Stomach (tissue), 9 donors: ENCODE results near the gene PPM1L. TPM values are rescaled to one million over a fixed set of nuclear protein-coding genes. Genes with fewer than 3 reads are reported as not detected.
A peak's percentile ranks its signal among the peaks of the same experiment; 100 is the strongest.

Source experiments
- DNase-seq, 2 donors: peaks; one replicate each; pipeline versions ENCODE4 v3.0.0 to v3.0.0-alpha.2; 2013 to 2019
- H3K27ac ChIP-seq, 5 donors: fragments of 200-600 bp in 4 of 5; sonication (generic) in 4 of 5; one replicate each; pipeline ENCODE4 v1.5.1; 2013 to 2019; ENCODE audit warnings: mild to moderate bottlenecking in 1 of 5, moderate library complexity in 1 of 5
- H3K27me3 ChIP-seq, 3 donors: fragments of 200-600 bp; sonication (generic); one replicate each; pipeline ENCODE4 v1.5.1; 2017 to 2019; ENCODE audit warnings: mixed run types in 1 of 3
- H3K36me3 ChIP-seq, 4 donors: fragments of 200-600 bp; sonication (generic); 1 replicate in 3 of 4; 2 replicates in 1 of 4; pipeline ENCODE4 v1.5.1; 2016 to 2019
- H3K4me1 ChIP-seq, 4 donors: fragments of 200-600 bp; sonication (generic); one replicate each; pipeline ENCODE4 v1.5.1; 2016 to 2019
- H3K4me3 ChIP-seq, 4 donors: fragments of 200-600 bp; sonication (generic) in 3 of 4; one replicate each; pipeline ENCODE4 v1.5.1; 2016 to 2019; ENCODE audit warnings: mild to moderate bottlenecking in 1 of 4
- H3K9me3 ChIP-seq, 4 donors: fragments of 200-600 bp; sonication (generic); one replicate each; pipeline ENCODE4 v1.5.1; 2016 to 2019
- CTCF ChIP-seq, 7 experiments: fragments of 450-650 bp in 4 of 7; fragments of 200-600 bp in 3 of 7; sonication (generic) in 3 of 7; IDR thresholded peaks; one replicate each; pipeline ENCODE4 v1.5.1; 2016 to 2019; ENCODE audit warnings: antibody characterized with exemption in 7 of 7, control low read depth in 2 of 7, mild to moderate bottlenecking in 1 of 7
- EP300 ChIP-seq: sonication (generic); formaldehyde crosslinking; IDR thresholded peaks from one replicate; pipeline ENCODE4 v1.6.1; 2017; ENCODE audit warnings: antibody characterized with exemption
- POLR2A ChIP-seq, 4 donors: fragments of 450-650 bp; IDR thresholded peaks; one replicate each; pipeline ENCODE4 v1.6.1; 2016; ENCODE audit warnings: antibody characterized with exemption in 4 of 4, control low read depth in 2 of 4, mild to moderate bottlenecking in 1 of 4, moderate library complexity in 1 of 4
- POLR2AphosphoS5 ChIP-seq, 3 donors: sonication (generic); formaldehyde crosslinking; IDR thresholded peaks; one replicate each; pipeline ENCODE4 v1.6.1; 2016; ENCODE audit warnings: antibody characterized with exemption in 3 of 3
- WGBS, 5 donors: extraction: QIAGEN DNeasy Blood & Tissue Kit in 3 of 5; methylation state at CpG; one replicate each; pipeline versions ENCODE4 v1.1.5 to v1.1.7; 2013 to 2018; 5-methylcytosine and 5-hydroxymethylcytosine counted together
- intact Hi-C: fragments of 100-400 bp; cut with DNase I; formaldehyde crosslinking; loops from one replicate; pipeline ENCODE4 v1.15.1; 2023; ENCODE audit warnings: low total_unique reads
- polyA plus RNA-seq, 3 donors: library from polyadenylated mRNA; stranded (reverse); fragments of 200-250 nt; gene quantifications; one replicate each; pipeline ENCODE4 v1.2.3, GENCODE V29; 2013
- total RNA-seq, 5 donors: library from RNA; depleted of rRNA; stranded (reverse); fragments of >200 nt; gene quantifications; one replicate each; pipeline versions ENCODE4 v1.1.0 to v1.2.3, GENCODE V29; 2014 to 2016
- donor health status: healthy with polysubstance abuse.
- donor health status: Bipolar disorder and iron deficiency.
- donor health status: healthy.

Gene PPM1L
- total and polyA plus RNA-seq, 8 donors = 0.61 to 45.1 (median 15.2) TPM

- 52 to 86% (median 65%) methylated on average over 1 of the region's 1 CpG for WGBS, 5 donors
- Histone ChIP-seq H3K36me3 (no peaks in the 10 kb centered on the region), H3K27me3 (no peaks in the 10 kb centered on the region), H3K4me1 (peaks cover 0 to 24% (median under 1%) of the 10 kb centered on the region in 4 donors), H3K4me3 (no peak overlapping the region), H3K27ac (no peak overlapping the region), H3K9me3 (no peaks in the 10 kb centered on the region)
- TF ChIP-seq CTCF (IDR thresholded peaks at IDR 0.05) (no peak), POLR2AphosphoS5 (IDR thresholded peaks at IDR 0.05) (no peak), EP300 (no peak), POLR2A (IDR thresholded peaks at IDR 0.05) (no peak)
- intact Hi-C loops = no loop called here
- DNase-seq = no peak
Observed at GRCh38 chr3:160765211-160765610, 9.2 kb downstream of the PPM1L start.

GRCh38 chr3:160768031-160768430, 12.0 kb downstream of the PPM1L start:
- H3K36me3 ChIP-seq = no peaks in the 10 kb centered on the region
- peaks cover 0 to 30% (median 8%) of the 10 kb centered on the region in 4 donors for H3K4me1 ChIP-seq
- DNase-seq = no peak
- TF ChIP-seq POLR2AphosphoS5 (IDR thresholded peaks at IDR 0.05) (no peak), CTCF (IDR thresholded peaks at IDR 0.05) (no peak), EP300 (no peak), POLR2A (IDR thresholded peaks at IDR 0.05) (no peak)
- no peak overlapping the region for H3K4me3 ChIP-seq
- H3K9me3 ChIP-seq = no peaks in the 10 kb centered on the region
- intact Hi-C loops = no loop called here
- no peak overlapping the region for H3K27ac ChIP-seq
- H3K27me3 ChIP-seq = no peaks in the 10 kb centered on the region

GRCh38 chr3:160768918-160769317, 12.9 kb downstream of the PPM1L start:
- no peak overlapping the region for H3K4me3 ChIP-seq
- H3K9me3 ChIP-seq = no peaks in the 10 kb centered on the region
- H3K27me3 ChIP-seq = no peaks in the 10 kb centered on the region
- no peak for TF ChIP-seq EP300
- TF ChIP-seq CTCF (IDR thresholded peaks at IDR 0.05) = no peak
- TF ChIP-seq POLR2A (IDR thresholded peaks at IDR 0.05) = no peak
- TF ChIP-seq POLR2AphosphoS5 (IDR thresholded peaks at IDR 0.05) = no peak
- peaks cover 0 to 37% (median 14%) of the 10 kb centered on the region in 4 donors for H3K4me1 ChIP-seq
- no peaks in the 10 kb centered on the region for H3K36me3 ChIP-seq
- intact Hi-C loops = no loop called here
- 89 to 95% (median 92%) methylated on average over 2 of the region's 2 CpGs for WGBS, 5 donors
- no peak for DNase-seq
- no peak overlapping the region for H3K27ac ChIP-seq

- TF ChIP-seq CTCF (IDR thresholded peaks at IDR 0.05) (no peak), POLR2A (IDR thresholded peaks at IDR 0.05) (no peak), POLR2AphosphoS5 (IDR thresholded peaks at IDR 0.05) (peak in 1 of 3 donors; percentile 39)
- Histone ChIP-seq H3K9me3 (no peaks in the 10 kb centered on the region), H3K4me3 (no peak overlapping the region), H3K4me1 (peaks cover 0 to 37% (median 14%) of the 10 kb centered on the region in 4 donors), H3K27me3 (no peaks in the 10 kb centered on the region), H3K36me3 (no peaks in the 10 kb centered on the region), H3K27ac (peak overlapping the region in 3 of 5 donors; percentile 5 to 41 (median 40))
- intact Hi-C loops = no loop called here
- peak in 1 of 2 donors; percentile 28 for DNase-seq
- 52 to 88% (median 66%) methylated on average over 1 of the region's 1 CpG for WGBS, 5 donors
Observed at GRCh38 chr3:160771811-160772459, 15.9 kb downstream of the PPM1L start.
